OCI-LY1 (cell line): ENCODE results near the gene TRUB2.

Experiments
- H2AFZ ChIP-seq: fragments of 200-600 bp; sonication (generic), shearing (Covaris generic); 2 replicates; pipeline ENCODE4 v1.6.0; 2014; ENCODE audit warnings: antibody characterized with exemption, mild to moderate bottlenecking, low read length
- H3F3A ChIP-seq: fragments of 200-600 bp; sonication (generic), shearing (Covaris generic); 2 replicates; pipeline ENCODE4 v1.6.0; 2014; ENCODE audit warnings: mild to moderate bottlenecking, antibody characterized with exemption, low read length, moderate library complexity; ENCODE audit not compliant: insufficient read depth
- H3K27ac ChIP-seq: fragments of 200-600 bp; sonication (generic); 2 replicates; pipeline ENCODE4 v1.5.1; 2014; ENCODE audit warnings: low read length, mixed run types, mild to moderate bottlenecking, low read depth; ENCODE audit not compliant: poor library complexity, severe bottlenecking
- H3K27me3 ChIP-seq: fragments of 200-600 bp; sonication (generic); 2 replicates; pipeline ENCODE4 v1.6.0; 2014; ENCODE audit warnings: antibody characterized with exemption, mild to moderate bottlenecking, low read length, moderate library complexity; ENCODE audit not compliant: insufficient read depth
- H3K36me3 ChIP-seq: fragments of 200-600 bp; sonication (generic); 2 replicates; pipeline ENCODE4 v1.6.1; 2014; ENCODE audit warnings: mild to moderate bottlenecking, antibody characterized with exemption, low read length, moderate library complexity, mixed read lengths; ENCODE audit not compliant: insufficient read depth
- H3K4me1 ChIP-seq: fragments of 200-600 bp; sonication (generic); 2 replicates; pipeline ENCODE4 v1.5.1; 2014; ENCODE audit warnings: mild to moderate bottlenecking, low read length, moderate library complexity; ENCODE audit not compliant: insufficient read depth, severe bottlenecking
- H3K4me2 ChIP-seq: fragments of 200-600 bp; sonication (generic), shearing (Covaris generic); 2 replicates; pipeline ENCODE4 v1.6.1; 2014; ENCODE audit warnings: low read length
- H3K4me3 ChIP-seq: fragments of 200-600 bp; sonication (generic); 2 replicates; pipeline ENCODE4 v1.5.1; 2014; ENCODE audit warnings: low read length, low read depth, mild to moderate bottlenecking, mixed read lengths; ENCODE audit not compliant: poor library complexity, severe bottlenecking
- H3K79me2 ChIP-seq: fragments of 200-600 bp; shearing (Covaris generic); 2 replicates; pipeline ENCODE4 v1.6.1; 2016; ENCODE audit warnings: mixed run types, low read length, mixed read lengths; ENCODE audit not compliant: insufficient read depth
- H3K9ac ChIP-seq: fragments of 200-600 bp; sonication (generic), shearing (Covaris generic); 2 replicates; pipeline ENCODE4 v1.6.1; 2014; ENCODE audit warnings: mild to moderate bottlenecking, low read length, mixed read lengths
- H3K9me2 ChIP-seq: fragments of 200-600 bp; sonication (generic), shearing (Covaris generic); 2 replicates; pipeline ENCODE4 v1.6.1; 2014; ENCODE audit warnings: low read depth, mild to moderate bottlenecking, low read length, mixed read lengths
- H3K9me3 ChIP-seq: fragments of 200-600 bp; shearing (Covaris generic); 2 replicates; pipeline ENCODE4 v1.6.1; 2014; ENCODE audit warnings: low read length, mixed read lengths
- H4K20me1 ChIP-seq: fragments of 200-600 bp; sonication (generic), shearing (Covaris generic); 2 replicates; pipeline ENCODE4 v1.6.0; 2016; ENCODE audit warnings: mild to moderate bottlenecking, low read length; ENCODE audit not compliant: insufficient read depth
- CTCF ChIP-seq: fragments of 200-600 bp; sonication (generic), shearing (Covaris generic); IDR thresholded peaks from 2 replicates; pipeline ENCODE4 v1.5.1; 2017; ENCODE audit warnings: mild to moderate bottlenecking, antibody characterized with exemption, low read length, moderate library complexity, mixed read lengths
- EZH2 ChIP-seq: fragments of 200-600 bp; sonication (generic), shearing (Covaris generic); IDR thresholded peaks from 2 replicates; pipeline ENCODE4 v1.8.0; 2017; ENCODE audit warnings: borderline replicate concordance, mixed run types, mild to moderate bottlenecking, antibody characterized with exemption, low read length, moderate library complexity, mixed read lengths

The TRUB2 gene

GRCh38 chr9:128361986-128362646 is 39.9 kb upstream of the TRUB2 start:
- Histone ChIP-seq H4K20me1 (no peaks in the 10 kb centered on the region), H3K4me2 (peak overlapping the region; percentile 71), H3K79me2 (no peaks in the 10 kb centered on the region), H3K4me3 (peak overlapping the region; percentile 55), H3K9ac (peak overlapping the region; percentile 42; the same call in 1 of the 2 replicates), H3K27ac (no peak overlapping the region), H3K27me3 (no peaks in the 10 kb centered on the region), H3K4me1 (peaks cover 21% of the 10 kb centered on the region), H2AFZ (peak overlapping the region; percentile 9; the same call in 1 of the 2 replicates), H3K36me3 (no peaks in the 10 kb centered on the region), H3K9me3 (no peaks in the 10 kb centered on the region), H3F3A (no peaks in the 10 kb centered on the region), H3K9me2 (no peaks in the 10 kb centered on the region)
- TF ChIP-seq CTCF (peak; percentile 97), EZH2 (no peak)

GRCh38 chr9:128361296-128361985 is 39.2 kb upstream of the TRUB2 start:
- no peaks in the 10 kb centered on the region for H3K79me2 ChIP-seq
- H4K20me1 ChIP-seq, result no peaks in the 10 kb centered on the region
- H3K4me3 ChIP-seq, result peak overlapping the region; percentile 55
- no peaks in the 10 kb centered on the region for H3K9me3 ChIP-seq
- no peaks in the 10 kb centered on the region for H3F3A ChIP-seq
- TF ChIP-seq CTCF, result no peak
- TF ChIP-seq EZH2, result no peak
- H2AFZ ChIP-seq, result peak overlapping the region; percentile 9; the same call in 1 of the 2 replicates
- H3K27me3 ChIP-seq, result no peaks in the 10 kb centered on the region
- no peak overlapping the region for H3K27ac ChIP-seq
- no peaks in the 10 kb centered on the region for H3K36me3 ChIP-seq
- peak overlapping the region; percentile 42; the same call in 1 of the 2 replicates for H3K9ac ChIP-seq
- peaks cover 21% of the 10 kb centered on the region for H3K4me1 ChIP-seq
- no peaks in the 10 kb centered on the region for H3K9me2 ChIP-seq
- peak overlapping the region; percentile 71 for H3K4me2 ChIP-seq

- Histone ChIP-seq H3F3A (no peaks in the 10 kb centered on the region), H3K27me3 (no peaks in the 10 kb centered on the region), H3K9ac (no peak overlapping the region), H3K79me2 (no peaks in the 10 kb centered on the region), H3K4me1 (peaks cover 21% of the 10 kb centered on the region), H4K20me1 (no peaks in the 10 kb centered on the region), H3K9me3 (no peaks in the 10 kb centered on the region), H2AFZ (no peak overlapping the region), H3K27ac (no peak overlapping the region), H3K36me3 (no peaks in the 10 kb centered on the region), H3K4me2 (no peak overlapping the region), H3K4me3 (no peak overlapping the region), H3K9me2 (no peaks in the 10 kb centered on the region)
- TF ChIP-seq CTCF, result no peak
- no peak for TF ChIP-seq EZH2
Measured at GRCh38 chr9:128360826-128361225, 38.6 kb upstream of the TRUB2 start.
